ENCODE data around the gene GOLGA2.

- TF ChIP-seq POLR2A (IDR thresholded peaks at IDR 0.05) (no peak), CTCF (IDR thresholded peaks at IDR 0.05 in 4 of 5, conservative IDR thresholded peaks at IDR 0.05 in 1 of 5) (no peak)
These were observed 53.8 kb downstream of the GOLGA2 start for GRCh38 chr9:128222026-128222425.
